Heart left ventricle (tissue), 16 donors: ENCODE results near the gene TMEM121B. TPM values are rescaled to one million over a fixed set of nuclear protein-coding genes. Genes with fewer than 3 reads are reported as not detected.

Experiments
- ATAC-seq, 4 donors: fragments of 200-7000 bp; cut with Tn5 transposase; one replicate each; pipeline ENCODE4 v1.9.1; 2020 to 2022; ENCODE audit warnings: moderate library complexity in 4 of 4, mild to moderate bottlenecking in 3 of 4, moderate number of reproducible peaks in 1 of 4
- DNase-seq, 5 donors: peaks; one replicate each; pipeline ENCODE4 v3.0.0-alpha.2; 2020
- H3K27ac ChIP-seq, 12 donors: fragments of 200-600 bp; sonication (generic) in 4 of 12; one replicate each; pipeline versions ENCODE4 v1.5.0 to v1.8.0; 2016 to 2022; ENCODE audit warnings: mild to moderate bottlenecking in 2 of 12
- H3K27me3 ChIP-seq, 9 donors: fragments of 200-600 bp; sonication (generic) in 2 of 9; one replicate each; pipeline versions ENCODE4 v1.5.1 to v1.8.0; 2016 to 2022; ENCODE audit warnings: mild to moderate bottlenecking in 3 of 9
- H3K36me3 ChIP-seq, 9 donors: fragments of 200-600 bp; sonication (generic) in 2 of 9; one replicate each; pipeline versions ENCODE4 v1.5.0 to v1.8.0; 2018 to 2022; ENCODE audit warnings: mild to moderate bottlenecking in 2 of 9
- H3K4me1 ChIP-seq, 12 donors: fragments of 200-600 bp; sonication (generic) in 4 of 12; one replicate each; pipeline versions ENCODE4 v1.5.0 to v1.8.0; 2016 to 2022; ENCODE audit warnings: mild to moderate bottlenecking in 3 of 12
- H3K4me3 ChIP-seq, 12 donors: fragments of 200-600 bp; sonication (generic) in 4 of 12; one replicate each; pipeline versions ENCODE4 v1.5.0 to v1.8.0; 2017 to 2022; ENCODE audit warnings: mild to moderate bottlenecking in 9 of 12, moderate library complexity in 4 of 12
- H3K9me3 ChIP-seq, 12 donors: fragments of 200-600 bp; sonication (generic) in 4 of 12; one replicate each; pipeline versions ENCODE4 v1.5.0 to v1.8.0; 2016 to 2022; ENCODE audit warnings: mild to moderate bottlenecking in 1 of 12
- POLR2A ChIP-seq, 2 donors: fragments of 450-650 bp; IDR thresholded peaks; one replicate each; pipeline ENCODE4 v1.6.1; 2017; ENCODE audit warnings: antibody characterized with exemption in 2 of 2, mild to moderate bottlenecking in 2 of 2, moderate library complexity in 2 of 2
- WGBS, 4 donors: extraction: QIAGEN DNeasy Blood & Tissue Kit in 2 of 4; methylation state at CpG; one replicate each; pipeline versions ENCODE4 v1.1.5 to v1.1.7; 2013 to 2018; 5-methylcytosine and 5-hydroxymethylcytosine counted together
- intact Hi-C, 10 donors: fragments of 100-400 bp; cut with DNase I; formaldehyde crosslinking; loops; one replicate each; pipeline versions ENCODE4 v1.11.1 to v1.14.2; 2022
- polyA plus RNA-seq, 2 donors: library from polyadenylated mRNA; stranded (reverse); fragments of 200-250 nt; gene quantifications; one replicate each; pipeline ENCODE4 v1.2.3, GENCODE V29; 2013
- total RNA-seq, 9 donors: library from RNA; depleted of rRNA in 2 of 9; stranded (reverse); fragments of >200 nt in 2 of 9; fragmentation: NEBNext Ultra II Directional in 3 of 9; extraction: Animal tissue kit (Norgen Biotek cat#: 25700) in 3 of 9; gene quantifications; one replicate each; pipeline versions ENCODE4 v1.1.0 to v1.2.4, GENCODE V29; 2016 to 2023
- TF ChIP-seq, protein P1 (sequence below), 12 donors: fragments of 200-600 bp; sonication (generic) in 4 of 12; IDR thresholded peaks; one replicate each; pipeline versions ENCODE4 v1.5.0 to v1.8.0; 2018 to 2022; ENCODE audit warnings: antibody characterized with exemption in 12 of 12, mild to moderate bottlenecking in 5 of 12
- donor health status: ischemic (EF 13 %, LVEDD 7.1; RV severe dilation, severe dysfunction).
- donor health status: healthy with polysubstance abuse.
- donor health status: DM: no; HTN: yes; CAD: no.
- donor health status: DM: no; HTN: no; CAD: no.
- donor health status: ischemic (EF 25% LVEDD 6.9; RV normal size, moderate dysfunction).
- donor health status: ischemic (EF 25% LVEDD 5.7; RV mildly dilated, moderate dysfunction).
- donor health status: healthy.
- donor health status: DM: yes; HTN: yes; CAD: no.
- donor health status: ischemic (EF 35%, LVEDD 5.7; RV mildly dilated, moderate dysfunction).
- donor health status: nonischemic (EF 11% LVEDD 7.7; RV severe dilation, severe dysfunction).
- donor health status: DM: yes; HTN: yes; CAD: no.
- donor health status: PGD.
- donor health status: ischemic (EF 29% LVEDD 5.4; RV normal size, mild dysfunction).
- donor health status: nonischemic (EF 23%, LVEDD 6.1; RV moderate dilation, normal function).

The TMEM121B gene
- total and polyA plus RNA-seq, 11 donors, result 0.49 to 3.3 (median 1.7) TPM

DNA sequence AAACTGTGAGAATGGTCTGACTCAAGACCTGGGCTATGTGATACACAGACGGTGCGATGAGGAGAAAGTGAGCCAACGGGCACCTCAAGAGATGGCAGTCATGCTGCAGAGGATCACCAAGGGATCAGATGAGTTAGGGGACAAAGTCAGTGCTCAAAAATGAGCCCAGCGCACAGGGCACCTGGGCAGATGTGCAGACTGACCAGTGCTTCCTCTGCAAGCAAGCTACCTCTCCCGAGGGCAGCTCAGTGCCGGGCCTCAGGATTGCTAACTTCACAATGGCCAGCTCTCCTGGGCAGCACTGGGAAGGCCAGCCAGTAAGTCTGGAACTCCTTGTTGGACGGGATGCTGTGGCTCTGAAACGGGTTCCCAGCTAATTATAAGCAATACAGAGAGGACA is 22.7 kb upstream of the TMEM121B start:
- Histone ChIP-seq H3K9me3 (no peaks in the 10 kb centered on the region), H3K4me3 (no peak overlapping the region), H3K4me1 (peaks cover 0 to 23% (median 13%) of the 10 kb centered on the region in 12 donors), H3K36me3 (peaks cover 0 to 75% (median 61%) of the 10 kb centered on the region in 9 donors), H3K27me3 (no peaks in the 10 kb centered on the region), H3K27ac (no peak overlapping the region)
- DNase-seq (no peak), ATAC-seq (no peak)
- 88 to 92% (median 90%) methylated on average over 8 of the region's 8 CpGs for WGBS, 4 donors
- TF ChIP-seq, protein P1, sequence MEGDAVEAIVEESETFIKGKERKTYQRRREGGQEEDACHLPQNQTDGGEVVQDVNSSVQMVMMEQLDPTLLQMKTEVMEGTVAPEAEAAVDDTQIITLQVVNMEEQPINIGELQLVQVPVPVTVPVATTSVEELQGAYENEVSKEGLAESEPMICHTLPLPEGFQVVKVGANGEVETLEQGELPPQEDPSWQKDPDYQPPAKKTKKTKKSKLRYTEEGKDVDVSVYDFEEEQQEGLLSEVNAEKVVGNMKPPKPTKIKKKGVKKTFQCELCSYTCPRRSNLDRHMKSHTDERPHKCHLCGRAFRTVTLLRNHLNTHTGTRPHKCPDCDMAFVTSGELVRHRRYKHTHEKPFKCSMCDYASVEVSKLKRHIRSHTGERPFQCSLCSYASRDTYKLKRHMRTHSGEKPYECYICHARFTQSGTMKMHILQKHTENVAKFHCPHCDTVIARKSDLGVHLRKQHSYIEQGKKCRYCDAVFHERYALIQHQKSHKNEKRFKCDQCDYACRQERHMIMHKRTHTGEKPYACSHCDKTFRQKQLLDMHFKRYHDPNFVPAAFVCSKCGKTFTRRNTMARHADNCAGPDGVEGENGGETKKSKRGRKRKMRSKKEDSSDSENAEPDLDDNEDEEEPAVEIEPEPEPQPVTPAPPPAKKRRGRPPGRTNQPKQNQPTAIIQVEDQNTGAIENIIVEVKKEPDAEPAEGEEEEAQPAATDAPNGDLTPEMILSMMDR (IDR thresholded peaks at IDR 0.05), result no peak
- TF ChIP-seq POLR2A (IDR thresholded peaks at IDR 0.05), result no peak
- intact Hi-C loops, result loop anchor here in 1 of 10 donors (10.0 kb wide), 1 partner anchor 49 kb away; no protein-coding TSS in a partner anchor

- intact Hi-C loops, result loop anchor here in 1 of 10 donors (10.0 kb wide), 1 partner anchor 48 kb away; no protein-coding TSS in a partner anchor
- no peak for TF ChIP-seq POLR2A (IDR thresholded peaks at IDR 0.05)
- TF ChIP-seq, protein P1 (IDR thresholded peaks at IDR 0.05), result no peak
- DNase-seq, result no peak
- Histone ChIP-seq H3K27ac (no peak overlapping the region), H3K9me3 (no peaks in the 10 kb centered on the region), H3K4me3 (no peak overlapping the region), H3K36me3 (peaks cover 0 to 75% (median 58%) of the 10 kb centered on the region in 9 donors), H3K27me3 (no peaks in the 10 kb centered on the region), H3K4me1 (peaks cover 0 to 23% (median 13%) of the 10 kb centered on the region in 12 donors)
- no peak for ATAC-seq
- WGBS, 4 donors, result 89 to 95% (median 92%) methylated on average over 8 to 9 of the region's 9 CpGs
These were observed 21.9 kb upstream of the TMEM121B start for GRCh38 chr22:17143101-17143500.

GRCh38 chr22:17140826-17141766 is 19.9 kb upstream of the TMEM121B start:
- Histone ChIP-seq H3K4me3 (no peak overlapping the region), H3K4me1 (peaks cover 0 to 23% (median 13%) of the 10 kb centered on the region in 12 donors), H3K36me3 (peaks cover 0 to 84% (median 62%) of the 10 kb centered on the region in 9 donors), H3K9me3 (no peaks in the 10 kb centered on the region), H3K27ac (peak overlapping the region in 8 of 12 donors; percentile 10 to 84 (median 68)), H3K27me3 (no peaks in the 10 kb centered on the region)
- WGBS, 4 donors, result 76 to 95% (median 87%) methylated on average over 8 to 9 of the region's 9 CpGs
- ATAC-seq (peak in 2 of 4 donors; percentile 7 to 8), DNase-seq (no peak)
- intact Hi-C loops, result loop anchor here in 1 of 10 donors (10.0 kb wide), 1 partner anchor 46 kb away; no protein-coding TSS in a partner anchor
- no peak for TF ChIP-seq POLR2A (IDR thresholded peaks at IDR 0.05)
- TF ChIP-seq, protein P1 (IDR thresholded peaks at IDR 0.05), result no peak

DNA sequence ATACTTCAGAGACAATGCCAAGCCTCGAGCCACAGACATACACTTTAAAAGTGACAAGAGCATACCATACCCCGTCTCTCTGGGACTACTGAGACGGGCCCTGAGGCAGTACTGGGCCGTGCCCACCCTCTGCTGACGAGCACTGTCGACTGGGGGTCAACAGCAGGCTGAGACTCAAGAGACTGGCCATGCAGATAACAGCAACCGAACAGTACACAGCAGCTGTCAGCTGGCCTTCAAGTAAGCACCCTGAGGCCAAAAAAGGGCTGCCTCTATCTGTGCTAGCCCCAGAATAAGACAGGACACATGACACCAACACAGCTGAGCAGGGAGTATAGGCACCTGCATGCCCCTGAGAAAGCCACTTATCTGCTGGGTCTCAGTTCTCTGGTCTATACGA is 18.9 kb upstream of the TMEM121B start:
- no peak for TF ChIP-seq POLR2A (IDR thresholded peaks at IDR 0.05)
- TF ChIP-seq, protein P1 (IDR thresholded peaks at IDR 0.05), result no peak
- Histone ChIP-seq H3K9me3 (no peaks in the 10 kb centered on the region), H3K27ac (peak overlapping the region in 11 of 12 donors; percentile 10 to 84 (median 67)), H3K36me3 (peaks cover 0 to 77% (median 56%) of the 10 kb centered on the region in 9 donors), H3K4me1 (peaks cover 0 to 23% (median 13%) of the 10 kb centered on the region in 12 donors), H3K27me3 (no peaks in the 10 kb centered on the region), H3K4me3 (no peak overlapping the region)
- intact Hi-C loops, result loop anchor here in 1 of 10 donors (10.0 kb wide), 1 partner anchor 45 kb away; no protein-coding TSS in a partner anchor
- DNase-seq (peak in 3 of 5 donors; percentile 36 to 62 (median 53)), ATAC-seq (peak; percentile 92 to 94 (median 92))
- WGBS, 4 donors, result 38 to 63% (median 39%) methylated on average over 5 to 8 of the region's 8 CpGs
